ENCODE results near the gene MTHFD2L. TPM values are rescaled to one million over a fixed set of nuclear protein-coding genes. Genes with fewer than 3 reads are reported as not detected.

MTHFD2L gene
- total RNA-seq, 8 experiments from 2014 or later, result 11.7 to 30.7 (median 22.4) TPM

- Histone ChIP-seq H3K4me3 (no peak overlapping the region), H3K27ac (no peak overlapping the region), H3K4me1 (replicated peaks in 1 of 2) (no peaks in the 10 kb centered on the region)
- 0 to 33% (median 14%) methylated on average over 1 of the region's 1 CpG; no CpG with 5 or more reads in 7 of the 10 experiments for WGBS, 10 experiments
- no peak for ATAC-seq (replicated peaks in 6 of 8)
- in situ Hi-C loops (cut with MboI; ENCODE audit: low pct_unique_long_range_greater_than_20kb in 2 of 9, low sequenced_read_pairs in 9 of 9, unreplicated experiment in 9 of 9), result loop anchor here in 1 of 9 experiments (25.0 kb wide), 1 partner anchor 318 kb away; no protein-coding TSS in a partner anchor
Measured at GRCh38 chr4:74344031-74344430, 186.1 kb downstream of the MTHFD2L start.

Other genes with a start within 250 kb of the MTHFD2L start
- gene PF4, start 176.1 kb upstream of the MTHFD2L start, total RNA-seq, result not detected
- not detected for gene PPBP, start 169.9 kb upstream of the MTHFD2L start, total RNA-seq
- gene CXCL5, start 159.4 kb upstream of the MTHFD2L start, total RNA-seq, result under 1 TPM in 4 of 8 experiments, not detected in 4; 0.14 to 0.17 (median 0.15) TPM
- gene CXCL3, start 119.4 kb upstream of the MTHFD2L start, total RNA-seq, result 1 to 10 TPM in 5 of 8 experiments, under 1 TPM in 3; 0.45 to 4.9 (median 1.3) TPM
- 1 to 10 TPM in 5 of 8 experiments, under 1 TPM in 3; 0.60 to 6.2 (median 1.6) TPM for gene CXCL2, start 58.9 kb upstream of the MTHFD2L start, total RNA-seq
- gene EPGN, start 150.4 kb downstream of the MTHFD2L start, total RNA-seq, result 1 to 10 TPM in 1 of 8 experiments, under 1 TPM in 3, not detected in 4; 0.11 to 3.0 (median 0.46) TPM
- 1 to 10 TPM in 1 of 8 experiments, under 1 TPM in 6, not detected in 1; 0.09 to 5.7 (median 0.17) TPM for gene EREG, start 207.0 kb downstream of the MTHFD2L start, total RNA-seq

All from motor neuron (in vitro differentiated cells).